ENCODE results near the gene DNTT.

DNA sequence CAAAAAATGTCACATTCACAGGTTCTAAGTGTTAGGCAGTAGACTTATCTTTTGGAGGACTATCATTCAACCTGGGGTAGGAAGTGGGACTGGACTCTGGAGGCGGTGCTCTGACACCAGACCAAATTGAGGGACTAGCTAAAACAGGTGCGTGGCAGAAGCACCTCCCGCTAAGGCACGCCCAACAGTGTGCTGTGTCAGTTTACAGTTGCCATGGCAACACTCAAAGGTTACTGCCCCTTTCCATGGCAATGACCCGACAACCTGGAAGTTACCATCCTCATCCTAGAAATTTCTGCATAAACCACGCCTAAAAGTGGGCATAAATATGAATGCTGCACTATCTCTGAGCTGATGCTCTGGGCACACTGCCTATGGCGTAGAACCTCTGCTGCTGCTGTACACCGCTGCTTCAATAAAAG lies 18.9 kb upstream of the DNTT start:
- TF ChIP-seq, protein P1, sequence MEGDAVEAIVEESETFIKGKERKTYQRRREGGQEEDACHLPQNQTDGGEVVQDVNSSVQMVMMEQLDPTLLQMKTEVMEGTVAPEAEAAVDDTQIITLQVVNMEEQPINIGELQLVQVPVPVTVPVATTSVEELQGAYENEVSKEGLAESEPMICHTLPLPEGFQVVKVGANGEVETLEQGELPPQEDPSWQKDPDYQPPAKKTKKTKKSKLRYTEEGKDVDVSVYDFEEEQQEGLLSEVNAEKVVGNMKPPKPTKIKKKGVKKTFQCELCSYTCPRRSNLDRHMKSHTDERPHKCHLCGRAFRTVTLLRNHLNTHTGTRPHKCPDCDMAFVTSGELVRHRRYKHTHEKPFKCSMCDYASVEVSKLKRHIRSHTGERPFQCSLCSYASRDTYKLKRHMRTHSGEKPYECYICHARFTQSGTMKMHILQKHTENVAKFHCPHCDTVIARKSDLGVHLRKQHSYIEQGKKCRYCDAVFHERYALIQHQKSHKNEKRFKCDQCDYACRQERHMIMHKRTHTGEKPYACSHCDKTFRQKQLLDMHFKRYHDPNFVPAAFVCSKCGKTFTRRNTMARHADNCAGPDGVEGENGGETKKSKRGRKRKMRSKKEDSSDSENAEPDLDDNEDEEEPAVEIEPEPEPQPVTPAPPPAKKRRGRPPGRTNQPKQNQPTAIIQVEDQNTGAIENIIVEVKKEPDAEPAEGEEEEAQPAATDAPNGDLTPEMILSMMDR (IDR thresholded peaks at IDR 0.05), result no peak
- TF ChIP-seq POLR2A (IDR thresholded peaks at IDR 0.05), result no peak
- no peak for TF ChIP-seq POLR2AphosphoS5 (IDR thresholded peaks at IDR 0.05)

All from breast epithelium (tissue), 3 donors.